Endothelial cell of umbilical vein (primary cell): ENCODE measurements around the gene MLLT6. TPM values are rescaled to one million over a fixed set of nuclear protein-coding genes. Genes with fewer than 3 reads are reported as not detected.

Source experiments
- BruUV-seq: library from RNA; stranded (reverse); fragments of 400-500 nt; replicated peaks from 2 replicates; lab custom pipeline; 2021; lab: Mats Ljungman, UMichigan
- CTCF ChIA-PET: fragments of 300-600, 350-600 bp; sonication (Branson Sonifier 250); formaldehyde crosslinking; loops from one replicate; lab custom pipeline; 2021; ENCODE audit warnings: antibody characterized with exemption, inconsistent platforms; lab: Charles Lee
- POLR2A ChIA-PET: fragments of 300-600, 350-600 bp; sonication (Branson Sonifier 250); formaldehyde crosslinking; loops from one replicate; lab custom pipeline; 2021; ENCODE audit warnings: antibody characterized with exemption, inconsistent platforms; lab: Charles Lee
- DNase-seq: peaks from one replicate; pipeline ENCODE4 v3.0.0-alpha.2; 2011; ENCODE audit warnings: low read depth, low spot score
- FAIRE-seq: peaks from 2 replicates; lab custom pipeline; 2011; peaks lifted over from hg19 to GRCh38; lab: Jason Lieb, UNC
- H2AFZ ChIP-seq: 2 replicates; pipeline ENCODE4 v1.6.0; 2012; ENCODE audit warnings: low read depth, low read length, control low read depth, inconsistent platforms
- H3K27ac ChIP-seq: 2 replicates; pipeline ENCODE4 v1.5.1; 2011; ENCODE audit warnings: low read depth, mild to moderate bottlenecking, control low read depth, low read length, moderate library complexity; ENCODE audit not compliant: insufficient read depth
- H3K27me3 ChIP-seq, 2 experiments: 2 replicates each; pipeline versions ENCODE4 v1.6.0 to v1.6.1; 2011; ENCODE audit warnings: low read length in 2 of 2, mixed read lengths in 1 of 2; ENCODE audit not compliant: control insufficient read depth in 2 of 2, insufficient read depth in 2 of 2
- H3K36me3 ChIP-seq, 2 experiments: 2 replicates in 1 of 2; 3 replicates in 1 of 2; pipeline ENCODE4 v1.5.1; 2011; ENCODE audit warnings: low read length in 2 of 2, mild to moderate bottlenecking in 1 of 2, moderate library complexity in 1 of 2; ENCODE audit not compliant: control insufficient read depth in 2 of 2, insufficient read depth in 2 of 2; ENCODE audit errors: extremely low read depth in 1 of 2
- H3K4me1 ChIP-seq: 3 replicates; pipeline ENCODE4 v1.5.1; 2011; ENCODE audit warnings: mild to moderate bottlenecking, low read length; ENCODE audit not compliant: control insufficient read depth, insufficient read depth; ENCODE audit errors: extremely low read depth
- H3K4me2 ChIP-seq: 2 replicates; pipeline ENCODE4 v1.6.1; 2011; ENCODE audit warnings: low read length, control low read depth, mixed read lengths; ENCODE audit not compliant: insufficient read depth
- H3K4me3 ChIP-seq, 3 experiments: fragments of 200-600 bp in 1 of 3; sonication (generic), shearing (Covaris generic) in 1 of 3; replicated peaks in 1 of 3; 2 replicates each; pipeline ENCODE4 v1.5.1; 2011 to 2016; ENCODE audit warnings: control low read depth in 3 of 3, low read length in 3 of 3, mild to moderate bottlenecking in 2 of 3, inconsistent platforms in 1 of 3, low read depth in 1 of 3, moderate library complexity in 1 of 3; ENCODE audit not compliant: insufficient read depth in 1 of 3
- H3K79me2 ChIP-seq: 2 replicates; pipeline ENCODE4 v1.6.0; 2012; ENCODE audit warnings: low read length, inconsistent platforms; ENCODE audit not compliant: control insufficient read depth, insufficient read depth
- H3K9ac ChIP-seq: replicated peaks from 2 replicates; pipeline ENCODE3; 2011; ENCODE audit warnings: low read length, control low read depth; ENCODE audit not compliant: insufficient read depth; ENCODE audit errors: extremely low read depth
- H3K9me1 ChIP-seq: replicated peaks from 3 replicates; pipeline ENCODE4 v1.6.0; 2011; ENCODE audit warnings: mild to moderate bottlenecking, low read length; ENCODE audit not compliant: control insufficient read depth, insufficient read depth; ENCODE audit errors: extremely low read depth
- H3K9me3 ChIP-seq: replicated peaks from 2 replicates; pipeline ENCODE4 v1.5.1; 2012; ENCODE audit warnings: low read length, inconsistent platforms; ENCODE audit not compliant: control insufficient read depth, insufficient read depth
- H4K20me1 ChIP-seq: replicated peaks from 2 replicates; pipeline ENCODE3; 2011; ENCODE audit warnings: mild to moderate bottlenecking, low read length; ENCODE audit not compliant: control insufficient read depth, insufficient read depth; ENCODE audit errors: extremely low read depth
- CTCF ChIP-seq, 2 donors: IDR thresholded peaks; 1 replicate in 1 of 2; 2 replicates in 1 of 2; pipeline ENCODE4 v1.5.1; 2011; ENCODE audit warnings: low read length in 2 of 2, mild to moderate bottlenecking in 2 of 2, moderate library complexity in 2 of 2, control low read depth in 1 of 2, inconsistent platforms in 1 of 2, low read depth in 1 of 2; ENCODE audit not compliant: insufficient read depth in 1 of 2; ENCODE audit errors: extremely low read depth in 1 of 2
- EZH2 ChIP-seq: IDR thresholded peaks from 2 replicates; pipeline ENCODE4 v1.6.1; 2012; ENCODE audit warnings: borderline replicate concordance, low read depth, mild to moderate bottlenecking, moderate library complexity, low read length, inconsistent platforms; ENCODE audit not compliant: severe bottlenecking
- FOS ChIP-seq: IDR thresholded peaks from 2 replicates; pipeline ENCODE4 v1.6.1; 2011; ENCODE audit warnings: mild to moderate bottlenecking, low read length, moderate library complexity, borderline replicate concordance; ENCODE audit not compliant: insufficient read depth
- GATA2 ChIP-seq: IDR thresholded peaks from 2 replicates; pipeline ENCODE4 v1.7.0; 2011; ENCODE audit warnings: low read depth, mild to moderate bottlenecking, moderate library complexity, mixed read lengths, low read length; ENCODE audit not compliant: insufficient read length, insufficient read depth
- JUN ChIP-seq: IDR thresholded peaks from 2 replicates; pipeline ENCODE4 v1.6.1; 2011; ENCODE audit warnings: borderline replicate concordance, low read depth; ENCODE audit not compliant: insufficient read length, insufficient read depth
- MAX ChIP-seq: IDR thresholded peaks from 2 replicates; pipeline ENCODE4 v1.6.1; 2011; ENCODE audit not compliant: insufficient read depth, insufficient read length
- POLR2A ChIP-seq: IDR thresholded peaks from 2 replicates; pipeline ENCODE4 v1.6.1; 2012; ENCODE audit warnings: low read depth, mild to moderate bottlenecking, control low read depth, low read length
- POLR2AphosphoS5 ChIP-seq: IDR thresholded peaks from 2 replicates; pipeline ENCODE4 v1.6.1; 2012; ENCODE audit warnings: low read depth, mild to moderate bottlenecking, control low read depth, low read length, moderate library complexity; ENCODE audit not compliant: insufficient read depth
- dilution Hi-C: fragments of 300-500 bp; cut with MboI; formaldehyde crosslinking; loops from one replicate; pipeline ENCODE4 v1.15.0; 2019; ENCODE audit warnings: low sequenced_read_pairs; ENCODE audit not compliant: extremely low pct_ligation_motif_present
- intact Hi-C: fragments of 100-400 bp; cut with micrococcal nuclease; formaldehyde crosslinking; loops from one replicate; pipeline ENCODE4 v1.10.0; 2022
- polyA plus RNA-seq, 4 experiments: library from polyadenylated mRNA; depleted of rRNA in 3 of 4; stranded (reverse) in 3 of 4; unstranded in 1 of 4; fragments of >200 nt; gene quantifications; 2 replicates each; pipeline versions ENCODE4 v1.2.1 to v1.2.3, GENCODE V29; 2011 to 2012; ENCODE audit warnings: missing spikeins in 1 of 4
- total RNA-seq: library from RNA; stranded (reverse); gene quantifications from 2 replicates; pipeline ENCODE4 v1.2.3, GENCODE V29; 2021

MLLT6 gene
- total and polyA plus RNA-seq, 2 donors (not counting 3 experiments of a cell fraction or from before 2014, with no cell fraction given), result 32.1 to 85.4 TPM

- TF ChIP-seq JUN (no peak), MAX (no peak), POLR2A (no peak), POLR2AphosphoS5 (no peak), CTCF (IDR thresholded peaks at IDR 0.05; ENCODE audit: extremely low read depth in 1 of 2, insufficient read depth in 1 of 2, low read depth in 1 of 2, low read length in 2 of 2) (no peak), EZH2 (no peak), GATA2 (no peak), FOS (no peak)
- no peak for DNase-seq
- H4K20me1 ChIP-seq, result no peaks in the 10 kb centered on the region
- dilution Hi-C loops, result no loop called here
- peaks cover 0 to 2% of the 10 kb centered on the region in 2 experiments for H3K27me3 ChIP-seq
- no peak for FAIRE-seq
- H3K9me1 ChIP-seq, result no peaks in the 10 kb centered on the region
- ChIA-PET CTCF (no interaction called here), POLR2A (no interaction called here)
- no peak overlapping the region for H3K9ac ChIP-seq
- no peak overlapping the region for H3K4me2 ChIP-seq
- peak overlapping the region; percentile 13 for H2AFZ ChIP-seq
- no peaks in the 10 kb centered on the region for H3K36me3 ChIP-seq
- no peak overlapping the region for H3K27ac ChIP-seq
- intact Hi-C loops, result no loop called here
- no TSS peak for BruUV-seq
- H3K9me3 ChIP-seq, result no peaks in the 10 kb centered on the region
- H3K79me2 ChIP-seq, result no peaks in the 10 kb centered on the region
- H3K4me1 ChIP-seq, result no peaks in the 10 kb centered on the region
- H3K4me3 ChIP-seq, result no peak overlapping the region
These were observed 11.3 kb upstream of the MLLT6 start for GRCh38 chr17:38693700-38694329.
